Measurements from ENCODE around the gene KLHL17. TPM values are rescaled to one million over a fixed set of nuclear protein-coding genes. Genes with fewer than 3 reads are reported as not detected.

KLHL17 gene
- total and polyA plus RNA-seq, 2 experiments from 2014 or later, result 5.5 to 19.2 TPM

DNA sequence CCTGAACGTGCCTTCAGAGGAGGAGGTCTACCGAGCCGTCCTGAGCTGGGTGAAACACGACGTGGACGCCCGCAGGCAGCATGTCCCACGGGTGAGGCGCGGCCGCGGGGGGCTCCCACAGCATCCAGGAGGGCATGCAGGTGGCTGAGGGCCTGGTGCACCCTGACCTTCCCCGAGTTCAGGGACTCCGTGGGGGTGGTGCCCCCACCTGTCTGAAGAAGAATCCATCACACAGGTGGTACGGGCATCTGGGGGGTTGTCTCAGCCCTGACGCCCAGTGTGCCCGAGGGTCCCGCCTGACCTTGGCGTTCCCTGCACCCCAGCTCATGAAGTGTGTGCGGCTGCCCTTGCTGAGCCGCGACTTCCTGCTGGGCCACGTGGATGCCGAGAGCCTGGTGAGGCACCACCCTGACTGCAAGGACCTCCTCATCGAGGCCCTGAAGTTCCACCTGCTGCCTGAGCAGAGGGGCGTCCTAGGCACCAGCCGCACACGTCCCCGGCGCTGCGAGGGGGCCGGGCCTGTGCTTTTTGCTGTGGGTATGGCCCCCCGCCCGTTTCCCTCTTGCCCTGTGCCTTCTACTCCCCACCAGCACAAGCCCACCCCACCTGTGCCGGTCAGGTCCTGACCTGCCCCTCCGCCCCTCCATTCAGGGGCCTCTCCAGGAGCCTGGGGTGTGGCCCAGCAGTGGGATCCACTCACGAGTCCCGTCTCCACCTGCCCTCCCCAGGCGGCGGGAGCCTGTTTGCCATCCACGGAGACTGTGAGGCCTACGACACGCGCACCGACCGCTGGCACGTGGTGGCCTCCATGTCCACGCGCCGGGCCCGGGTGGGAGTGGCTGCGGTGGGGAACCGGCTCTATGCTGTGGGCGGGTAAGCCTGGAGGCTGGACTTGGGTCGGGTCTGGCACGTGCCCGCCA, 2.3 kb downstream of the KLHL17 start:
- no peak for DNase-seq
- in situ Hi-C loops (cut with MboI), result no loop called here
- no peak overlapping the region for H3K4me2 ChIP-seq (ENCODE audit: unreplicated experiment)
- no peak overlapping the region for H3K9ac ChIP-seq
- H3K9me3 ChIP-seq (ENCODE audit: low read depth), result no peaks in the 10 kb centered on the region
- H2AFZ ChIP-seq, result no peak overlapping the region
- no peak for TF ChIP-seq EZH2 (IDR thresholded peaks at IDR 0.05; ENCODE audit: insufficient read depth, poor library complexity, severe bottlenecking)
- no peak for TF ChIP-seq EZH2phosphoT487 (IDR thresholded peaks at IDR 0.05; ENCODE audit: insufficient read depth, low read depth)
- no peaks in the 10 kb centered on the region for H4K20me1 ChIP-seq (ENCODE audit: insufficient read depth)
- H3K9me2 ChIP-seq (ENCODE audit: insufficient read depth), result no peaks in the 10 kb centered on the region
- no peaks in the 10 kb centered on the region for H3K27me3 ChIP-seq (replicated peaks; ENCODE audit: insufficient read depth)
- H3K79me2 ChIP-seq (ENCODE audit: insufficient read depth), result peaks cover 19% of the 10 kb centered on the region
- no peaks in the 10 kb centered on the region for H3K36me3 ChIP-seq (ENCODE audit: low read depth)
- no peak overlapping the region for H3K27ac ChIP-seq
- H3K4me3 ChIP-seq, result no peak overlapping the region
- H3K4me1 ChIP-seq (ENCODE audit: insufficient read depth), result peaks cover 17% of the 10 kb centered on the region; the same call in 1 of the 2 replicates
- WGBS, 2 experiments (ENCODE audit: low coverage in 1 of 2, low lambda C conversion rate in 2 of 2, missing lambda C conversion rate in 2 of 2), result 95 to 96% methylated on average over 32 to 57 of the region's 57 CpGs
- H3F3A ChIP-seq (ENCODE audit: insufficient read depth), result no peaks in the 10 kb centered on the region

DNA sequence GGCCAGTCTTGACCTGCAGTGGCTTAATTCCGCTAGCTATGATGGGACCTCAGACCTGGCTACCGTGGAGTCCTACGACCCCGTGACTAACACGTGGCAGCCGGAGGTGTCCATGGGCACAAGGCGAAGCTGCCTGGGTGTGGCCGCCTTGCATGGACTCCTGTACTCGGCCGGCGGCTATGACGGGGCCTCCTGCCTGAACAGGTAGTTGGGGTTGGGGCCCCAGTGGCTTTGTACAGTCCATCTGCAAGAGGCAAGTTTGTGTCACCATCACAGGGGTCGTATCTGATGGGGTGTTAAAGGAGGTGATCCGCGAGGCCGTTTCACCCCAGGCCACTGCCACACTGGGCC, 2.9 kb downstream of the KLHL17 start:
- no peak overlapping the region for H2AFZ ChIP-seq
- in situ Hi-C loops (cut with MboI), result no loop called here
- peaks cover 10% of the 10 kb centered on the region; the same call in 1 of the 2 replicates for H3K4me1 ChIP-seq (ENCODE audit: insufficient read depth)
- no peak overlapping the region for H3K27ac ChIP-seq
- H3K9me3 ChIP-seq (ENCODE audit: low read depth), result no peaks in the 10 kb centered on the region
- H3K4me2 ChIP-seq (ENCODE audit: unreplicated experiment), result no peak overlapping the region
- H3K9ac ChIP-seq, result no peak overlapping the region
- no peaks in the 10 kb centered on the region for H3K27me3 ChIP-seq (replicated peaks; ENCODE audit: insufficient read depth)
- H3F3A ChIP-seq (ENCODE audit: insufficient read depth), result no peaks in the 10 kb centered on the region
- no peaks in the 10 kb centered on the region for H4K20me1 ChIP-seq (ENCODE audit: insufficient read depth)
- WGBS, 2 experiments (ENCODE audit: low coverage in 1 of 2, low lambda C conversion rate in 2 of 2, missing lambda C conversion rate in 2 of 2), result 87 to 93% methylated on average over 16 of the region's 16 CpGs
- peaks cover 13% of the 10 kb centered on the region for H3K79me2 ChIP-seq (ENCODE audit: insufficient read depth)
- DNase-seq, result no peak
- no peak overlapping the region for H3K4me3 ChIP-seq
- no peaks in the 10 kb centered on the region for H3K36me3 ChIP-seq (ENCODE audit: low read depth)
- H3K9me2 ChIP-seq (ENCODE audit: insufficient read depth), result no peaks in the 10 kb centered on the region
- TF ChIP-seq EZH2 (IDR thresholded peaks at IDR 0.05; ENCODE audit: insufficient read depth, poor library complexity, severe bottlenecking) (no peak), EZH2phosphoT487 (IDR thresholded peaks at IDR 0.05; ENCODE audit: insufficient read depth, low read depth) (no peak)

DNA sequence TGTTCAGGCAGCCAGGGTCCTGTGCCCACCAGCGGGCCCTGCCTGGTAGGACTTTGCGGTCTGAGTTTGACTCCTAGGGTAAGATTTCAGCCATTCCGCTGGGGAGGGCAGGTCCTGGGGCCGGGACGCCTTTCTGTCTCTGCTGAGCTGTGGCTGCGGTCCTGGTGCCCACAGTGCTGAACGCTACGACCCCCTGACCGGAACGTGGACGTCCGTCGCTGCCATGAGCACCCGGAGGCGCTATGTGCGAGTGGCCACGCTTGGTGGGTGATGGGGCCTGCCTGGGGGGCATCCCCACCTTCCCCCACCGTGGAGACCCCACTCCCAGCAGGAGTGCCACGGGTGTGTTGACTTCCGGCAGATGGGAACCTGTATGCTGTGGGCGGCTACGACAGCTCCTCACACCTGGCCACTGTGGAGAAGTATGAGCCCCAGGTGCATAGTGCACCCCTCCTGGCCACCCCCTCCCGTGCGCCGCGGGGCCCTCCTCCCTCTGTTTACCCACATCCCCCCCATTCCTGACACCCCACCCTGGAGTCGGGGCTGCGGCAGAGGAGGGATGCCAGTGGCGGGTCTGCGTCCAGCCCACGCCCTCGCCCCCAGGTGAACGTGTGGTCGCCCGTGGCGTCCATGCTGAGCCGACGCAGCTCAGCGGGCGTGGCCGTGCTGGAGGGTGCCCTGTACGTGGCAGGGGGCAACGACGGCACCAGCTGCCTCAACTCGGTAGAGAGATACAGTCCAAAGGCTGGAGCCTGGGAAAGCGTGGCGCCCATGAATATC, 3.6 kb downstream of the KLHL17 start:
- no peaks in the 10 kb centered on the region for H3K27me3 ChIP-seq (replicated peaks; ENCODE audit: insufficient read depth)
- no peak overlapping the region for H3K4me2 ChIP-seq (ENCODE audit: unreplicated experiment)
- H3K9me2 ChIP-seq (ENCODE audit: insufficient read depth), result no peaks in the 10 kb centered on the region
- H3K79me2 ChIP-seq (ENCODE audit: insufficient read depth), result peaks cover 6% of the 10 kb centered on the region
- no peak overlapping the region for H3K9ac ChIP-seq
- H3K36me3 ChIP-seq (ENCODE audit: low read depth), result no peaks in the 10 kb centered on the region
- no peak for DNase-seq
- H3K4me3 ChIP-seq, result no peak overlapping the region
- H3F3A ChIP-seq (ENCODE audit: insufficient read depth), result no peaks in the 10 kb centered on the region
- no peaks in the 10 kb centered on the region for H3K9me3 ChIP-seq (ENCODE audit: low read depth)
- no peak overlapping the region for H2AFZ ChIP-seq
- 92 to 93% methylated on average over 30 to 47 of the region's 47 CpGs for WGBS, 2 experiments (ENCODE audit: low coverage in 1 of 2, low lambda C conversion rate in 2 of 2, missing lambda C conversion rate in 2 of 2)
- in situ Hi-C loops (cut with MboI), result no loop called here
- no peaks in the 10 kb centered on the region for H4K20me1 ChIP-seq (ENCODE audit: insufficient read depth)
- no peak for TF ChIP-seq EZH2phosphoT487 (IDR thresholded peaks at IDR 0.05; ENCODE audit: insufficient read depth, low read depth)
- TF ChIP-seq EZH2 (IDR thresholded peaks at IDR 0.05; ENCODE audit: insufficient read depth, poor library complexity, severe bottlenecking), result no peak
- no peak overlapping the region for H3K27ac ChIP-seq
- 0 out of 2 replicates have a peak, but pooled peaks cover 9% of the 10 kb centered on the region for H3K4me1 ChIP-seq (ENCODE audit: insufficient read depth)

DNA sequence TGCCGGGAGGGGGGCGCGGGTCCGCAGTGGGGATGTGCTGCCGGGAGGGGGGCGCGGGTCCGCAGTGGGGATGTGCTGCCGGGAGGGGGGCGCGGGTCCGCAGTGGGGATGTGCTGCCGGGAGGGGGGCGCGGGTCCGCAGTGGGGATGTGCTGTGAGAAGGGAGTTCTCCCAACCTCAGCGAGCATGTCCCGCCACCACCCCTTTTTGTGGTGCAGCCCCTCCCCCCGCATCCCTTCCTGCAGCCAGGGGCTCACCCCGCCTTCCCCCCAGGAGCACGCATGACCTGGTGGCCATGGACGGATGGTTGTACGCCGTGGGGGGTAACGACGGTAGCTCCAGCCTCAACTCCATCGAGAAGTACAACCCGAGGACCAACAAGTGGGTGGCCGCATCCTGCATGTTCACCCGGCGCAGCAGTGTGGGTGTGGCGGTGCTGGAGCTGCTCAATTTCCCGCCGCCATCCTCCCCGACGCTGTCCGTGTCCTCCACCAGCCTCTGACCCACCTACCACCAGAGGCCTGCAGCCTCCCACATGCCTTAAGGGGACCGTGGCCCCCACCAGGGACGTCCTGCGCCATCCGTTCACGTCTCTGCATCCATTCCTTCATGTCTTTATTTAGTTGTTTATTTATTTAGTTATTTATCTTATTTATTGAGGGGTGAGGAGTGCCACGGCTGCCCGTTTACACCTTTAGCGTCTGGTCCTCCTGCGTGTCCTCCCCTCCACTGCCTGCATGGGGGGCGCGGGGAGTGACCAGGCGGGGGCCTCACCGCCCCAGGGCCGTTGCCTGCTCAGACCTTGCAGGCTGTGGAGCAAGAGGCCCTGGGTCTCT, 4.5 kb downstream of the KLHL17 start:
- Histone ChIP-seq H2AFZ (no peak overlapping the region), H3K36me3 (ENCODE audit: low read depth) (no peaks in the 10 kb centered on the region), H3K9ac (no peak overlapping the region), H3F3A (ENCODE audit: insufficient read depth) (no peaks in the 10 kb centered on the region), H3K79me2 (ENCODE audit: insufficient read depth) (peaks cover 5% of the 10 kb centered on the region; the same call in 1 of the 2 replicates), H3K4me3 (no peak overlapping the region), H3K4me1 (ENCODE audit: insufficient read depth) (0 out of 2 replicates have a peak, but pooled peaks cover 9% of the 10 kb centered on the region), H3K4me2 (ENCODE audit: unreplicated experiment) (no peak overlapping the region), H3K9me3 (ENCODE audit: low read depth) (no peaks in the 10 kb centered on the region), H3K27me3 (replicated peaks; ENCODE audit: insufficient read depth) (no peaks in the 10 kb centered on the region), H3K27ac (no peak overlapping the region), H3K9me2 (ENCODE audit: insufficient read depth) (no peaks in the 10 kb centered on the region), H4K20me1 (ENCODE audit: insufficient read depth) (no peaks in the 10 kb centered on the region)
- in situ Hi-C loops (cut with MboI), result no loop called here
- WGBS, 2 experiments (ENCODE audit: low coverage in 1 of 2, low lambda C conversion rate in 2 of 2, missing lambda C conversion rate in 2 of 2), result 94 to 98% methylated on average over 30 to 44 of the region's 51 CpGs
- DNase-seq, result no peak
- no peak for TF ChIP-seq EZH2 (IDR thresholded peaks at IDR 0.05; ENCODE audit: insufficient read depth, poor library complexity, severe bottlenecking)
- no peak for TF ChIP-seq EZH2phosphoT487 (IDR thresholded peaks at IDR 0.05; ENCODE audit: insufficient read depth, low read depth)

Measured in GM23248 (cell line).